Ascending aorta (tissue), 2 donors: ENCODE results near the gene AK8. TPM values are rescaled to one million over a fixed set of nuclear protein-coding genes. Genes with fewer than 3 reads are reported as not detected.

ENCODE experiments used
- DNase-seq, 2 donors: peaks; one replicate each; pipeline ENCODE4 v3.0.0-alpha.2; 2019; ENCODE audit warnings: low spot score in 2 of 2
- H3K27ac ChIP-seq, 2 donors: fragments of 200-600 bp; sonication (generic); one replicate each; pipeline ENCODE4 v1.5.1; 2016 to 2017; ENCODE audit warnings: mild to moderate bottlenecking in 1 of 2
- H3K27me3 ChIP-seq: fragments of 200-600 bp; sonication (generic); one replicate; pipeline ENCODE4 v1.5.1; 2017
- H3K36me3 ChIP-seq, 2 donors: fragments of 200-600 bp; sonication (generic); one replicate each; pipeline ENCODE4 v1.5.1; 2016
- H3K4me1 ChIP-seq, 2 donors: fragments of 200-600 bp; sonication (generic); one replicate each; pipeline ENCODE4 v1.5.1; 2016 to 2017; ENCODE audit warnings: mild to moderate bottlenecking in 1 of 2
- H3K4me3 ChIP-seq, 2 donors: fragments of 200-600 bp; sonication (generic); one replicate each; pipeline ENCODE4 v1.5.1; 2016 to 2017; ENCODE audit warnings: mild to moderate bottlenecking in 1 of 2
- H3K9me3 ChIP-seq, 2 donors: fragments of 200-600 bp; sonication (generic); one replicate each; pipeline ENCODE4 v1.5.1; 2016
- intact Hi-C: fragments of 100-400 bp; cut with DNase I; formaldehyde crosslinking; loops from one replicate; pipeline ENCODE4 v1.15.1; 2023
- total RNA-seq: library from RNA; depleted of rRNA; stranded (reverse); fragments of >200 nt; gene quantifications from one replicate; pipeline ENCODE4 v1.1.0, GENCODE V29; 2016
- TF ChIP-seq, protein P1 (sequence below), 3 experiments: fragments of 200-600 bp in 2 of 3; fragments of 450-650 bp in 1 of 3; sonication (generic) in 2 of 3; IDR thresholded peaks; one replicate each; pipeline ENCODE4 v1.5.1; 2016 to 2019; ENCODE audit warnings: antibody characterized with exemption in 3 of 3, mild to moderate bottlenecking in 1 of 3, moderate library complexity in 1 of 3

The AK8 gene
- total RNA-seq, 1 donor from 2014 or later = not detected

DNA sequence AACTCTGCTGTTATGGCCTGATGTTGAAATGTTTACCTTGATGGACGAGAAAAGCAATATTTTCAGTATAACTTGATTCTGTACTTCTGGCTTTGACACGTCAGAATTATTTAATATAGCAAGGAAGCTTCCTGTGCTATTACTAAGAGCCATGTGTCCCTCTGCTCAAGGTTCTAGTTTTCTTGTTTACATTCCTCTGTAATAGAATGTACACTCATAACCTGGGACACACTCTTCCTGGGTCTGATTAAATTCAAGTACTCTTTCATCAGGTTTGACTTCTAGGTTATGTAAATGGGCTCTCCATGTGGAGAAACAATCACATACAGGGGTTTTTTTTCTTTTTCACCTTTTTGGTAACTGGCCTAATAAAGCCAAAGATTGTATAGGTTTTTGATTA, 174.7 kb downstream of the AK8 start:
- TF ChIP-seq, protein P1, sequence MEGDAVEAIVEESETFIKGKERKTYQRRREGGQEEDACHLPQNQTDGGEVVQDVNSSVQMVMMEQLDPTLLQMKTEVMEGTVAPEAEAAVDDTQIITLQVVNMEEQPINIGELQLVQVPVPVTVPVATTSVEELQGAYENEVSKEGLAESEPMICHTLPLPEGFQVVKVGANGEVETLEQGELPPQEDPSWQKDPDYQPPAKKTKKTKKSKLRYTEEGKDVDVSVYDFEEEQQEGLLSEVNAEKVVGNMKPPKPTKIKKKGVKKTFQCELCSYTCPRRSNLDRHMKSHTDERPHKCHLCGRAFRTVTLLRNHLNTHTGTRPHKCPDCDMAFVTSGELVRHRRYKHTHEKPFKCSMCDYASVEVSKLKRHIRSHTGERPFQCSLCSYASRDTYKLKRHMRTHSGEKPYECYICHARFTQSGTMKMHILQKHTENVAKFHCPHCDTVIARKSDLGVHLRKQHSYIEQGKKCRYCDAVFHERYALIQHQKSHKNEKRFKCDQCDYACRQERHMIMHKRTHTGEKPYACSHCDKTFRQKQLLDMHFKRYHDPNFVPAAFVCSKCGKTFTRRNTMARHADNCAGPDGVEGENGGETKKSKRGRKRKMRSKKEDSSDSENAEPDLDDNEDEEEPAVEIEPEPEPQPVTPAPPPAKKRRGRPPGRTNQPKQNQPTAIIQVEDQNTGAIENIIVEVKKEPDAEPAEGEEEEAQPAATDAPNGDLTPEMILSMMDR (IDR thresholded peaks at IDR 0.05) = no peak

GRCh38 chr9:132702254-132702653, 175.8 kb downstream of the AK8 start:
- Histone ChIP-seq H3K4me3 (no peak overlapping the region), H3K9me3 (peaks cover 0 to 10% of the 10 kb centered on the region in 2 donors), H3K27me3 (no peaks in the 10 kb centered on the region), H3K36me3 (no peaks in the 10 kb centered on the region), H3K4me1 (no peaks in the 10 kb centered on the region), H3K27ac (no peak overlapping the region)
- TF ChIP-seq, protein P1 (IDR thresholded peaks at IDR 0.05) = no peak
- DNase-seq = no peak
- intact Hi-C loops = no loop called here

More for the DNA sequence above, 174.7 kb downstream of the AK8 start:
- peaks cover 0 to 2% of the 10 kb centered on the region in 2 donors for H3K9me3 ChIP-seq
- DNase-seq = no peak
- H3K36me3 ChIP-seq = no peaks in the 10 kb centered on the region
- intact Hi-C loops = no loop called here
- H3K4me1 ChIP-seq = no peaks in the 10 kb centered on the region
- no peak overlapping the region for H3K27ac ChIP-seq
- H3K4me3 ChIP-seq = no peak overlapping the region
- H3K27me3 ChIP-seq = no peaks in the 10 kb centered on the region

- DNase-seq = no peak
- Histone ChIP-seq H3K27me3 (no peaks in the 10 kb centered on the region), H3K4me1 (no peaks in the 10 kb centered on the region), H3K4me3 (no peak overlapping the region), H3K36me3 (no peaks in the 10 kb centered on the region), H3K9me3 (peaks cover 0 to 26% of the 10 kb centered on the region in 2 donors), H3K27ac (no peak overlapping the region)
- intact Hi-C loops = no loop called here
- TF ChIP-seq, protein P1 (IDR thresholded peaks at IDR 0.05) = no peak
Measured at GRCh38 chr9:132699956-132700355, 178.1 kb downstream of the AK8 start.

DNA sequence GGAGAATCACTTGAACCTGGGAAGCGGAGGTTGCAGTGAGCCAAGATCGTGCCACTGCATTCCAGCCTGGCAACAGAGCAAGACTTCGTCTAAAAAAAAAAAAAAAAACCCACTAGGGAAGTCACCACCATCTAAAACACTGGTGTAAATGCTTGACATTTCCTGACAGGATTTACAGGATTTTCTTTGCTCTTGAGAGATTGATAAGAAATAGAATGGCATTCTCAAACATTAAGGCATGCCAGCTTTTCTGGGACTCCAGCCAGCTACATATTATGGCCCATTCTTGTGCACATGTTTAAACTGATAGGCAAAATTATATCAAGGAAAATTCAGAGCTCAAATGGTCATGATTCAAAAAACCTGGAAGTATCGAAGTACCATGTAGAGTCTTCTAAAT, 179.1 kb downstream of the AK8 start:
- H3K4me3 ChIP-seq = no peak overlapping the region
- no peak overlapping the region for H3K27ac ChIP-seq
- H3K27me3 ChIP-seq = no peaks in the 10 kb centered on the region
- intact Hi-C loops = no loop called here
- no peaks in the 10 kb centered on the region for H3K4me1 ChIP-seq
- TF ChIP-seq, protein P1 (IDR thresholded peaks at IDR 0.05) = no peak
- H3K36me3 ChIP-seq = no peaks in the 10 kb centered on the region
- peaks cover 0 to 26% of the 10 kb centered on the region in 2 donors for H3K9me3 ChIP-seq
- no peak for DNase-seq

GRCh38 chr9:132697230-132697629, 180.9 kb downstream of the AK8 start:
- Histone ChIP-seq H3K27me3 (no peaks in the 10 kb centered on the region), H3K36me3 (no peaks in the 10 kb centered on the region), H3K9me3 (peaks cover 0 to 26% of the 10 kb centered on the region in 2 donors), H3K4me3 (no peak overlapping the region), H3K27ac (no peak overlapping the region), H3K4me1 (no peaks in the 10 kb centered on the region)
- TF ChIP-seq, protein P1 (IDR thresholded peaks at IDR 0.05) = no peak
- intact Hi-C loops = no loop called here
- no peak for DNase-seq

DNA sequence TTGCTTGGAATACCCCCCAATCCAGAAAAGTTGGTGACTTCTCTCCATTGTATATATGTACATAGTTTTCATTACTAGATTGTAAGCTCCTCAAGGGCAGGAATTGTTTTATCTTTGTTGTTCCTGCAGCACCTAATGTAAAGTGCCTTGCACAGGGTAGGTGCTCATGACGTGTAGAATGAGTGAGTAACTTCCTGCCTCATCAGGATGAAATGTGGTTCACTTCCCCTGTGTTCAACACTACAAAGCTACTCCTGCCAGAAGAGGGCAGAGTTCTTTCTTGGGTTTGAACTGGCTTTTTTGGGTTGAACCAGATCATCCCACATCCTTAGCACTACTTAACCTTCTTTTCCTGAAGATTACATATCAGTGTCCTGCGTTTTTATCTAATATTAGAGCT, 183.9 kb downstream of the AK8 start:
- H3K4me3 ChIP-seq = no peak overlapping the region
- no peak for DNase-seq
- H3K27me3 ChIP-seq = no peaks in the 10 kb centered on the region
- TF ChIP-seq, protein P1 (IDR thresholded peaks at IDR 0.05) = no peak
- H3K36me3 ChIP-seq = peaks cover 12 to 22% of the 10 kb centered on the region in 2 donors
- H3K4me1 ChIP-seq = no peaks in the 10 kb centered on the region
- peaks cover 0 to 26% of the 10 kb centered on the region in 2 donors for H3K9me3 ChIP-seq
- no peak overlapping the region for H3K27ac ChIP-seq
- intact Hi-C loops = no loop called here
